Heart right ventricle (tissue), 16 donors: ENCODE measurements around the gene GRIN2A. TPM values are rescaled to one million over a fixed set of nuclear protein-coding genes. Genes with fewer than 3 reads are reported as not detected.

Experiments
- ATAC-seq, 8 donors: fragments of 200-7000 bp; cut with Tn5 transposase; one replicate each; pipeline ENCODE4 v1.9.1; 2020; ENCODE audit warnings: mild to moderate bottlenecking in 8 of 8, moderate library complexity in 8 of 8, moderate number of reproducible peaks in 1 of 8
- DNase-seq, 2 donors: peaks; one replicate each; pipeline ENCODE4 v3.0.0-alpha.2; 2020
- H3K27ac ChIP-seq, 10 donors: fragments of 200-600 bp; sonication (generic) in 2 of 10; one replicate each; pipeline versions ENCODE4 v1.5.0 to v1.8.0; 2020 to 2022; ENCODE audit warnings: mild to moderate bottlenecking in 3 of 10
- H3K27me3 ChIP-seq, 7 donors: fragments of 200-600 bp; one replicate each; pipeline ENCODE4 v1.8.0; 2021 to 2022; ENCODE audit warnings: mild to moderate bottlenecking in 2 of 7
- H3K36me3 ChIP-seq, 9 donors: fragments of 200-600 bp; sonication (generic) in 1 of 9; one replicate each; pipeline versions ENCODE4 v1.5.0 to v1.8.0; 2020 to 2022; ENCODE audit warnings: mild to moderate bottlenecking in 2 of 9
- H3K4me1 ChIP-seq, 9 donors: fragments of 200-600 bp; sonication (generic) in 1 of 9; one replicate each; pipeline versions ENCODE4 v1.5.0 to v1.8.0; 2020 to 2022; ENCODE audit warnings: mild to moderate bottlenecking in 4 of 9
- H3K4me3 ChIP-seq, 10 donors: fragments of 200-600 bp; sonication (generic) in 2 of 10; one replicate each; pipeline versions ENCODE4 v1.5.0 to v1.8.0; 2020 to 2022; ENCODE audit warnings: mild to moderate bottlenecking in 7 of 10, moderate library complexity in 2 of 10
- H3K9me3 ChIP-seq, 11 donors: fragments of 200-600 bp in 10 of 11; sonication (generic) in 2 of 11; one replicate each; pipeline versions ENCODE4 v1.5.0 to v1.8.0; 2013 to 2022; ENCODE audit warnings: mild to moderate bottlenecking in 2 of 11, control low read depth in 1 of 11, moderate library complexity in 1 of 11
- WGBS, 2 donors: extraction: QIAGEN DNeasy Blood & Tissue Kit; methylation state at CpG; one replicate each; pipeline ENCODE4 v1.1.7; 2013; ENCODE audit warnings: inconsistent platforms in 1 of 2; 5-methylcytosine and 5-hydroxymethylcytosine counted together
- intact Hi-C, 10 donors: fragments of 100-400 bp; cut with DNase I; formaldehyde crosslinking; loops; one replicate each; pipeline versions ENCODE4 v1.11.1 to v1.14.2; 2022
- long read RNA-seq, 3 donors: library from polyadenylated mRNA; unstranded; transcript quantifications; one replicate each; pipeline ENCODE4 v2.0.0, GENCODE V29; 2020 to 2021
- polyA plus RNA-seq, 2 donors: library from polyadenylated mRNA; stranded (reverse); fragments of 200-250 nt; gene quantifications; one replicate each; pipeline ENCODE4 v1.2.3, GENCODE V29; 2013
- total RNA-seq, 10 donors: library from RNA; stranded (reverse); fragmentation: NEBNext Ultra II Directional in 3 of 10; extraction: Animal tissue kit (Norgen Biotek cat#: 25700) in 3 of 10; gene quantifications; one replicate each; pipeline versions ENCODE4 v1.2.1 to v1.2.4, GENCODE V29; 2021 to 2023
- TF ChIP-seq, protein P1 (sequence below), 9 donors: fragments of 200-600 bp; sonication (generic) in 2 of 9; IDR thresholded peaks; one replicate each; pipeline versions ENCODE4 v1.5.0 to v1.8.0; 2021 to 2022; ENCODE audit warnings: antibody characterized with exemption in 9 of 9, mild to moderate bottlenecking in 5 of 9, moderate library complexity in 1 of 9
- donor health status: Arrhythmogenic right ventricular cardiomyopathy.
- donor health status: ischemic (EF 13 %, LVEDD 7.1; RV severe dilation, severe dysfunction).
- donor health status: healthy with polysubstance abuse.
- donor health status: DM: no; HTN: yes; CAD: no.
- donor health status: DM: no; HTN: no; CAD: no.
- donor health status: ischemic (EF 25% LVEDD 6.9; RV normal size, moderate dysfunction).
- donor health status: ischemic (EF 25% LVEDD 5.7; RV mildly dilated, moderate dysfunction).
- donor health status: healthy.
- donor health status: DM: yes; HTN: yes; CAD: no.
- donor health status: Ischemic cardiomyopathy.
- donor health status: ischemic (EF 35%, LVEDD 5.7; RV mildly dilated, moderate dysfunction).
- donor health status: nonischemic (EF 11% LVEDD 7.7; RV severe dilation, severe dysfunction).
- donor health status: DM: yes; HTN: yes; CAD: no.
- donor health status: PGD.
- donor health status: ischemic (EF 29% LVEDD 5.4; RV normal size, mild dysfunction).
- donor health status: nonischemic (EF 23%, LVEDD 6.1; RV moderate dilation, normal function).

GRIN2A gene
- total RNA-seq: 10 to 100 TPM in 1 of 10 donors, 1 to 10 TPM in 8, under 1 TPM in 1; 0.47 to 11.7 (median 6.3) TPM
- 1 to 10 TPM in 1 of 2 donors, under 1 TPM in 1; 0.01 to 1.0 TPM for polyA plus RNA-seq
- long read RNA-seq, donor 1, partial matches to known transcripts: 2 of 2 reads
- long read RNA-seq, donor 1, other reads (novel, unspliced or antisense): 0 of 2 reads
- long read RNA-seq, donor 2, partial matches to known transcripts: 2 of 11 reads
- long read RNA-seq, donor 2, other reads (novel, unspliced or antisense): 9 of 11 reads
- long read RNA-seq, donor 3, partial matches to known transcripts: 1 of 9 reads
- long read RNA-seq, donor 3, other reads (novel, unspliced or antisense): 8 of 9 reads

DNA sequence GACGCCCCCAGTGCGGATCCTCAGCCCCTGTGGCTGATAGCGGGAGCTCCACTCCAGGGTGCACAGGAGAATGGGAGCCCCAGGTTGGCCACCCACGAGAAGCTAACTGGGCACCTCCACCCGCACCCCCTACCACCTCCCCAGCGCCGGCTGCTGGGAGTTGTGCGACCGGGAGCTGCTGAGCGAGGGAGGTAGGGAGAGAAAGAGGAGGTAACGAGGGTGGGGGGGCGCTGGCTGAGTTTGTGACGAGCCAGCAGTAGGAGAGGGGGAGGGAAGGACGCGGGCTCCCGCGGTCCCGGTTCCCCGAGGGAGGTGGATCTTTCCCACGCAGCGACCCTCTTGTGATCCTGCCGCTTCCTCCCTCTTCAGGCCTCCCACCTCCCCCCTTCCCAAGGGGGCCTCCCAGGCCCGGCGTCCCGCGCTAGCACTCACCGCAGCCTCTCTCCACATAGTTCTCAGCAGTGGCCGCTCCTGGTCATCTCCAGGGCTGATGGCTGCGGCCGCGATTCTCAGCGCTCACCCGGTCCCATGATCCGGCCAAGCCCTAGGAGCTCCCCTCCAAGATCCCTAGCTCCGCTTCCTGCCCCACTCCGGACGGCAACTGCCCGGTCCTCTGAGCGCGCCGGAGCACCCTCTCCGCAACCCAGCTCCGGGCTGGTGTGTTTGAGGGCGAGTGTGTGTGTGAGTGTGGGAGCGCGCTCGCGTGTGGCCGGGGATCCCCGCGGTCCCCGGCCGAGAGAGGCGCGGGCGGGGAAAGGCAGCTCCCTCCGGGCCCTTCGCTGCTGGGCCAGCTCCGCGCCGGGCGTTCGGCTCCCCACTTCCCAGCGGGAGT is at the start of gene GRIN2A:
Gene GRIN2A, minus strand, starts transcription at position 207 of the 832 bp plus-strand sequence. CDS start 2,017 bp downstream, outside the sequence.
- Histone ChIP-seq H3K36me3 (no peaks in the 10 kb centered on the region), H3K27ac (no peak within 1 kb of the TSS), H3K27me3 (peaks cover 11 to 88% (median 71%) of the 10 kb centered on the region in 7 donors), H3K4me1 (peaks cover 3 to 30% (median 22%) of the 10 kb centered on the region in 9 donors), H3K4me3 (peak within 1 kb of the TSS; percentile 9 to 49 (median 34)), H3K9me3 (no peaks in the 10 kb centered on the region)
- DNase-seq (no peak), ATAC-seq (peak in 7 of 8 donors; percentile 4 to 42 (median 33))
- WGBS, 2 donors: 1% methylated on average over 53 to 64 of the region's 64 CpGs
- intact Hi-C loops: loop anchor here in 9 of 10 donors (5.0 to 10.0 kb wide), 12 partner anchors 145 to 1040 kb away; no protein-coding TSS in a partner anchor
- TF ChIP-seq, protein P1, sequence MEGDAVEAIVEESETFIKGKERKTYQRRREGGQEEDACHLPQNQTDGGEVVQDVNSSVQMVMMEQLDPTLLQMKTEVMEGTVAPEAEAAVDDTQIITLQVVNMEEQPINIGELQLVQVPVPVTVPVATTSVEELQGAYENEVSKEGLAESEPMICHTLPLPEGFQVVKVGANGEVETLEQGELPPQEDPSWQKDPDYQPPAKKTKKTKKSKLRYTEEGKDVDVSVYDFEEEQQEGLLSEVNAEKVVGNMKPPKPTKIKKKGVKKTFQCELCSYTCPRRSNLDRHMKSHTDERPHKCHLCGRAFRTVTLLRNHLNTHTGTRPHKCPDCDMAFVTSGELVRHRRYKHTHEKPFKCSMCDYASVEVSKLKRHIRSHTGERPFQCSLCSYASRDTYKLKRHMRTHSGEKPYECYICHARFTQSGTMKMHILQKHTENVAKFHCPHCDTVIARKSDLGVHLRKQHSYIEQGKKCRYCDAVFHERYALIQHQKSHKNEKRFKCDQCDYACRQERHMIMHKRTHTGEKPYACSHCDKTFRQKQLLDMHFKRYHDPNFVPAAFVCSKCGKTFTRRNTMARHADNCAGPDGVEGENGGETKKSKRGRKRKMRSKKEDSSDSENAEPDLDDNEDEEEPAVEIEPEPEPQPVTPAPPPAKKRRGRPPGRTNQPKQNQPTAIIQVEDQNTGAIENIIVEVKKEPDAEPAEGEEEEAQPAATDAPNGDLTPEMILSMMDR (IDR thresholded peaks at IDR 0.05): no peak

DNA sequence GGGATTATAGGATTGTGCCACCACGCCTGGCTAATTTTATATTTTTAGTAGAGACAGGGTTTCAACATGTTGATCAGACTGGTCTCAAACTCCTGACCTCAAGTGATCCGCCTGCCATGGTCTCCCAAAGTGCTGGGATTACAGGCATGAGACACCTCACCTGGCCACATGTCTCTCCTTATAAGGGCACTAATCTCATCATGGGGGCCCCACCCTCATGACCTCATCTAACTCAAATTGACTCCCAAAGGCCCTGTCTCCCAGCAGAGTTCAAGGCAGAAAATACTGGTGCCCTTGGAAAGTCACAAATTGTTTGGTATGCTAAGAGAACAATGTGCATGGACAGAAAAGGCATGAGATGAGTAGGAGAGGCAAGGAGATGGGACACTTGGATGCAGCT is 49.3 kb upstream of the GRIN2A start:
- DNase-seq (no peak), ATAC-seq (no peak)
- no peak overlapping the region for H3K4me3 ChIP-seq
- TF ChIP-seq, protein P1 (IDR thresholded peaks at IDR 0.05): no peak
- peaks cover 0 to 28% (median 14%) of the 10 kb centered on the region in 11 donors for H3K9me3 ChIP-seq
- no peaks in the 10 kb centered on the region for H3K36me3 ChIP-seq
- H3K27ac ChIP-seq: no peak overlapping the region
- 88 to 94% methylated on average over 2 of the region's 2 CpGs for WGBS, 2 donors
- intact Hi-C loops: no loop called here
- peaks cover 0 to 9% (median 3%) of the 10 kb centered on the region in 7 donors for H3K27me3 ChIP-seq
- peaks cover 0 to 10% (median 0%) of the 10 kb centered on the region in 9 donors for H3K4me1 ChIP-seq

DNA sequence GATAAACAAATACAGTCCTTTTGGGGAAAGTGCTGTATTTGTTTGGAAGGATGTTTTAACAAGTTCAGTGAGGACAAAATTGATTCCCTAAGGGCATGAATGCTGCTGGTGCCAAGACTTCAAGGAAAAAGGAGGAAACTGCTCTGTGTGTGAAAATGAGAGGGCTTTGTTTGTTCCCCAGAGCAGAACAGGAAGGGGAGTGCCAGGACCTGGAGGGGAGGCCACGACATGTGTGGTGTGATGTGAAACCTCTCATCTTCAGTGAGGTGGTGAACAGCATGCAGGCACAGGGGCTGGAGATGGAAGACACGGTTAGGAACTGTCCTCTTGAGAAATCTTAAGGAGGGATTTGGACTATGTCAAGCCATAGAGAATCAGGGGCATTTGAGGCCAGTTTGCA is 46.6 kb upstream of the GRIN2A start:
- WGBS, 2 donors: 3 to 13% methylated on average over 2 of the region's 2 CpGs
- Histone ChIP-seq H3K27me3 (peaks cover 0 to 11% (median 3%) of the 10 kb centered on the region in 7 donors), H3K36me3 (no peaks in the 10 kb centered on the region), H3K4me1 (peaks cover 0 to 10% (median 0%) of the 10 kb centered on the region in 9 donors), H3K9me3 (peaks cover 0 to 25% (median 14%) of the 10 kb centered on the region in 11 donors), H3K4me3 (no peak overlapping the region), H3K27ac (no peak overlapping the region)
- DNase-seq (no peak), ATAC-seq (peak in 1 of 8 donors; percentile 57)
- intact Hi-C loops: no loop called here
- TF ChIP-seq, protein P1 (IDR thresholded peaks at IDR 0.05): no peak

DNA sequence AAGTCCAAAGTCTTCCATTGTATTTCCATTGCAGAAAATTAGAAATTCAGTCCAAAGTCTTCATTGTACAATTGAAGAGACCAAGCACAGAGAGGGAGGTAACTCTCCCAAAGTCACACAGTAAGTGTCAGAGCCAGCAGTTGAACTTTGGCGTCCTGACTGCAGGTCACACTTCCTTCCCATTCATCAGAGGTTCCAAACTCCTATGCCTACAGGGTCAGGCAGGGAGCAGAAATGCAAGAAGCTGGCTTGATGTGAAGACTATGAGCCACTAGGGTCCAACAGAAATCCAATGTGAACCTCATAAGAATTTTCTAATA is 44.7 kb upstream of the GRIN2A start:
- Histone ChIP-seq H3K27ac (no peak overlapping the region), H3K4me1 (peaks cover 0 to 10% (median 0%) of the 10 kb centered on the region in 9 donors), H3K4me3 (no peak overlapping the region), H3K36me3 (no peaks in the 10 kb centered on the region), H3K9me3 (peaks cover 0 to 7% (median 0%) of the 10 kb centered on the region in 11 donors), H3K27me3 (peaks cover 0 to 26% (median 5%) of the 10 kb centered on the region in 7 donors)
- TF ChIP-seq, protein P1 (IDR thresholded peaks at IDR 0.05): no peak
- DNase-seq: no peak
- 30 to 41% methylated on average over 1 of the region's 1 CpG for WGBS, 2 donors
- intact Hi-C loops: no loop called here
- ATAC-seq: no peak
